H7 (cell line): ENCODE data around the gene ENTR1. TPM values are rescaled to one million over a fixed set of nuclear protein-coding genes. Genes with fewer than 3 reads are reported as not detected.

ENCODE experiments used
- DNase-seq: peaks from one replicate; pipeline ENCODE4 v3.0.0; 2012
- H3K27me3 ChIP-seq: 2 replicates; pipeline ENCODE4 v1.6.0; 2011; ENCODE audit warnings: mild to moderate bottlenecking, low read length; ENCODE audit not compliant: control insufficient read depth, insufficient read depth
- H3K36me3 ChIP-seq: replicated peaks from 2 replicates; pipeline ENCODE4 v1.5.1; 2011; ENCODE audit warnings: low read length; ENCODE audit not compliant: control insufficient read depth, insufficient read depth
- H3K4me3 ChIP-seq: 2 replicates; pipeline ENCODE4 v1.5.1; 2011; ENCODE audit warnings: low read depth, mild to moderate bottlenecking, control low read depth, low read length, moderate library complexity; ENCODE audit not compliant: insufficient read depth
- total RNA-seq: library from RNA; depleted of rRNA; stranded (reverse); fragments of >200 nt; shearing (Covaris generic); gene quantifications from 2 replicates; pipeline ENCODE4 v1.2.3, GENCODE V29; 2014; rRNA removed

The ENTR1 gene
- total RNA-seq: 116 and 141 TPM in 2 replicates

GRCh38 chr9:136410500-136411287 is at the start of gene ENTR1, which contains the start of gene PMPCA:
TSS of gene ENTR1 (minus strand) at chr9:136410614. CDS start at chr9:136410397, 217 bp downstream.
TSS of gene PMPCA (plus strand) at chr9:136410658. CDS start at chr9:136410669, 11 bp downstream.
- DNase-seq: peak; percentile 100
- Histone ChIP-seq H3K36me3 (peaks cover 43% of the 10 kb centered on the region), H3K27me3 (no peaks in the 10 kb centered on the region), H3K4me3 (peak within 1 kb of the TSS; percentile 99)

- H3K36me3 ChIP-seq: peaks cover 70% of the 10 kb centered on the region
- no peaks in the 10 kb centered on the region for H3K27me3 ChIP-seq
- no peak for DNase-seq
- no peak overlapping the region for H3K4me3 ChIP-seq
Measured at GRCh38 chr9:136459425-136459824, 49.0 kb upstream of the ENTR1 start.

GRCh38 chr9:136457326-136457725 is 46.9 kb upstream of the ENTR1 start:
- H3K4me3 ChIP-seq: no peak overlapping the region
- DNase-seq: no peak
- no peaks in the 10 kb centered on the region for H3K27me3 ChIP-seq
- peaks cover 58% of the 10 kb centered on the region for H3K36me3 ChIP-seq

- no peak for DNase-seq
- Histone ChIP-seq H3K27me3 (no peaks in the 10 kb centered on the region), H3K36me3 (peaks cover 52% of the 10 kb centered on the region), H3K4me3 (no peak overlapping the region)
Measured at GRCh38 chr9:136456258-136456657, 45.8 kb upstream of the ENTR1 start.

- H3K36me3 ChIP-seq: peaks cover 55% of the 10 kb centered on the region
Measured at GRCh38 chr9:136455043-136456002, 44.9 kb upstream of the ENTR1 start.

GRCh38 chr9:136454026-136454796 is 43.8 kb upstream of the ENTR1 start:
- DNase-seq: no peak
- H3K4me3 ChIP-seq: no peak overlapping the region
- H3K27me3 ChIP-seq: no peaks in the 10 kb centered on the region
- peaks cover 52% of the 10 kb centered on the region for H3K36me3 ChIP-seq

More at GRCh38 chr9:136455043-136456002, 44.9 kb upstream of the ENTR1 start:
- Histone ChIP-seq H3K4me3 (no peak overlapping the region), H3K27me3 (no peaks in the 10 kb centered on the region)
- DNase-seq: no peak

GRCh38 chr9:136453326-136453725 is 42.9 kb upstream of the ENTR1 start:
- H3K36me3 ChIP-seq: peaks cover 48% of the 10 kb centered on the region

GRCh38 chr9:136451221-136451877 is 40.9 kb upstream of the ENTR1 start:
- Histone ChIP-seq H3K36me3 (peaks cover 49% of the 10 kb centered on the region), H3K27me3 (no peaks in the 10 kb centered on the region)

More at GRCh38 chr9:136453326-136453725, 42.9 kb upstream of the ENTR1 start:
- Histone ChIP-seq H3K27me3 (no peaks in the 10 kb centered on the region), H3K4me3 (no peak overlapping the region)
- no peak for DNase-seq

GRCh38 chr9:136448655-136449054 is 38.2 kb upstream of the ENTR1 start:
- Histone ChIP-seq H3K4me3 (no peak overlapping the region), H3K27me3 (no peaks in the 10 kb centered on the region), H3K36me3 (peaks cover 49% of the 10 kb centered on the region)
- DNase-seq: no peak

More at GRCh38 chr9:136451221-136451877, 40.9 kb upstream of the ENTR1 start:
- no peak overlapping the region for H3K4me3 ChIP-seq
- DNase-seq: no peak

GRCh38 chr9:136447173-136447778 is 36.9 kb upstream of the ENTR1 start:
- Histone ChIP-seq H3K36me3 (peaks cover 51% of the 10 kb centered on the region), H3K4me3 (no peak overlapping the region), H3K27me3 (no peaks in the 10 kb centered on the region)
- no peak for DNase-seq

- peaks cover 58% of the 10 kb centered on the region for H3K36me3 ChIP-seq
- H3K27me3 ChIP-seq: no peaks in the 10 kb centered on the region
- DNase-seq: no peak
- no peak overlapping the region for H3K4me3 ChIP-seq
Measured at GRCh38 chr9:136445799-136446198, 35.4 kb upstream of the ENTR1 start.

GRCh38 chr9:136444102-136444501 is 33.7 kb upstream of the ENTR1 start:
- Histone ChIP-seq H3K27me3 (no peaks in the 10 kb centered on the region), H3K36me3 (peaks cover 50% of the 10 kb centered on the region), H3K4me3 (no peak overlapping the region)
- no peak for DNase-seq

- no peak for DNase-seq
- Histone ChIP-seq H3K27me3 (no peaks in the 10 kb centered on the region; the same call in 1 of the 2 replicates), H3K36me3 (peaks cover 46% of the 10 kb centered on the region)
Measured at GRCh38 chr9:136443687-136444086, 33.3 kb upstream of the ENTR1 start.

More at GRCh38 chr9:136443687-136444086, 33.3 kb upstream of the ENTR1 start:
- H3K4me3 ChIP-seq: no peak overlapping the region
